GM18498 (cell line): ENCODE data around the gene FABP1.

Experiments
- ATAC-seq: cut with Tn5 transposase; IDR thresholded peaks from one replicate; pipeline ENCODE4 v1.9.1; 2021; ENCODE audit warnings: mild to moderate bottlenecking, moderate library complexity; ENCODE audit not compliant: unreplicated experiment

FABP1 gene

GRCh38 chr2:88085099-88085498 lies 42.8 kb downstream of the FABP1 start:
- no peak for ATAC-seq

GRCh38 chr2:88082781-88083180 lies 45.1 kb downstream of the FABP1 start:
- no peak for ATAC-seq

GRCh38 chr2:88081924-88082608 lies 45.8 kb downstream of the FABP1 start:
- no peak for ATAC-seq

- ATAC-seq, result no peak
These were observed 47.3 kb downstream of the FABP1 start for GRCh38 chr2:88080545-88080944.

GRCh38 chr2:88078643-88079172 lies 49.2 kb downstream of the FABP1 start:
- no peak for ATAC-seq

GRCh38 chr2:88077080-88077479 lies 50.8 kb downstream of the FABP1 start:
- ATAC-seq, result no peak

- no peak for ATAC-seq
These were observed 53.0 kb downstream of the FABP1 start for GRCh38 chr2:88074854-88075292.

- no peak for ATAC-seq
These were observed 53.7 kb downstream of the FABP1 start for GRCh38 chr2:88074150-88074549.
